B cell (primary cell): ENCODE measurements around the gene TUBB4A. TPM values are rescaled to one million over a fixed set of nuclear protein-coding genes. Genes with fewer than 3 reads are reported as not detected.

Experiments used
- ATAC-seq: fragments of 200-7000 bp; cut with Tn5 transposase; one replicate; pipeline ENCODE4 v1.10.0; 2021; ENCODE audit warnings: low read depth, mild to moderate bottlenecking, moderate number of reproducible peaks, moderate library complexity
- CTCF ChIA-PET: fragments of 350-600 bp; sonication (Branson Sonifier 250); formaldehyde crosslinking; loops from one replicate; lab custom pipeline; 2021; ENCODE audit warnings: antibody characterized with exemption, inconsistent platforms; lab: Charles Lee
- POLR2A ChIA-PET: fragments of 350-600 bp; sonication (Branson Sonifier 250); formaldehyde crosslinking; loops from one replicate; lab custom pipeline; 2021; ENCODE audit warnings: antibody characterized with exemption; lab: Charles Lee
- DNase-seq: peaks from one replicate; pipeline ENCODE4 v3.0.0; 2013
- H2AFZ ChIP-seq: 2 replicates; pipeline ENCODE4 v1.6.1; 2012; ENCODE audit warnings: mild to moderate bottlenecking, low read depth, low read length; ENCODE audit not compliant: insufficient read depth, poor library complexity, severe bottlenecking
- H3K27ac ChIP-seq, 2 donors: 1 replicate in 1 of 2; 2 replicates in 1 of 2; pipeline ENCODE4 v1.5.1; 2012 to 2013; ENCODE audit warnings: low read length in 2 of 2, mild to moderate bottlenecking in 2 of 2, moderate library complexity in 1 of 2
- H3K27me3 ChIP-seq, 4 experiments: fragments of 200-600 bp in 1 of 4; sonication (generic) in 1 of 4; replicated peaks in 1 of 4; 1 replicate in 2 of 4; 2 replicates in 2 of 4; pipeline versions ENCODE4 v1.6.1 to v1.7.0; 2013 to 2016; ENCODE audit warnings: low read length in 3 of 4, mild to moderate bottlenecking in 2 of 4, mixed read lengths in 1 of 4, moderate library complexity in 1 of 4; ENCODE audit not compliant: insufficient read depth in 4 of 4, control insufficient read depth in 3 of 4; ENCODE audit errors: control extremely low read depth in 1 of 4
- H3K36me3 ChIP-seq, 2 experiments: replicated peaks in 1 of 2; 1 replicate in 1 of 2; 2 replicates in 1 of 2; pipeline versions ENCODE4 v1.6.1 to v1.7.1; 2013; ENCODE audit warnings: low read length in 1 of 2; ENCODE audit not compliant: insufficient read depth in 2 of 2, control insufficient read depth in 1 of 2; ENCODE audit errors: control extremely low read depth in 1 of 2, extremely low read depth in 1 of 2
- H3K4me1 ChIP-seq, 2 donors: fragments of 200-600 bp in 1 of 2; sonication (generic) in 1 of 2; 1 replicate in 1 of 2; 2 replicates in 1 of 2; pipeline versions ENCODE4 v1.5.1 to v1.6.1; 2013 to 2017; ENCODE audit warnings: low read length in 2 of 2; ENCODE audit not compliant: control insufficient read depth in 2 of 2, insufficient read depth in 2 of 2
- H3K4me2 ChIP-seq: replicated peaks from 2 replicates; pipeline ENCODE3; 2012; ENCODE audit warnings: mild to moderate bottlenecking, low read depth, low read length; ENCODE audit not compliant: poor library complexity, severe bottlenecking
- H3K4me3 ChIP-seq, 5 experiments: fragments of 200-600 bp in 1 of 5; sonication (generic) in 1 of 5; 1 replicate in 3 of 5; 2 replicates in 2 of 5; pipeline versions ENCODE4 v1.5.1 to v1.7.0; 2011 to 2016; ENCODE audit warnings: low read length in 4 of 5, mild to moderate bottlenecking in 4 of 5, low read depth in 2 of 5, control low read depth in 1 of 5, moderate library complexity in 1 of 5; ENCODE audit not compliant: insufficient read depth in 1 of 5; ENCODE audit errors: control extremely low read depth in 1 of 5, extremely low read depth in 1 of 5
- H3K79me2 ChIP-seq: fragments of 200-600 bp; sonication (generic); one replicate; pipeline ENCODE4 v1.6.0; 2016; ENCODE audit warnings: low read length; ENCODE audit not compliant: control insufficient read depth, insufficient read depth
- H3K9ac ChIP-seq: fragments of 200-600 bp; sonication (generic); 2 replicates; pipeline ENCODE4 v1.6.1; 2017; ENCODE audit warnings: mild to moderate bottlenecking, low read length, moderate library complexity
- H3K9me3 ChIP-seq, 3 donors: one replicate each; pipeline versions ENCODE4 v1.6.1 to v1.7.1; 2013; ENCODE audit warnings: low read length in 2 of 3; ENCODE audit not compliant: control insufficient read depth in 2 of 3, insufficient read depth in 1 of 3; ENCODE audit errors: control extremely low read depth in 1 of 3
- H4K20me1 ChIP-seq: 2 replicates; pipeline ENCODE4 v1.6.0; 2012; ENCODE audit warnings: mild to moderate bottlenecking, low read length; ENCODE audit not compliant: insufficient read depth, control insufficient read depth, poor library complexity, severe bottlenecking
- H3K27ac Mint-ChIP-seq: one replicate; pipeline ENCODE4 v1.8.0; 2021; ENCODE audit warnings: mixed read lengths
- H3K27me3 Mint-ChIP-seq: one replicate; pipeline ENCODE4 v1.8.0; 2021; ENCODE audit warnings: mixed read lengths
- H3K4me1 Mint-ChIP-seq: one replicate; pipeline ENCODE4 v1.8.0; 2021; ENCODE audit warnings: mixed read lengths
- H3K4me3 Mint-ChIP-seq: one replicate; pipeline ENCODE4 v1.8.0; 2021; ENCODE audit warnings: mixed read lengths
- H3K9me3 Mint-ChIP-seq: one replicate; pipeline ENCODE4 v1.8.0; 2022; ENCODE audit warnings: mixed read lengths; ENCODE audit not compliant: insufficient read depth
- EZH2 ChIP-seq: IDR thresholded peaks from 2 replicates; pipeline ENCODE4 v1.6.1; 2012; ENCODE audit warnings: borderline replicate concordance, low read depth, mild to moderate bottlenecking, moderate library complexity, low read length; ENCODE audit not compliant: insufficient read depth, poor library complexity, severe bottlenecking
- WGBS: methylation state at CpG from one replicate; pipeline ENCODE4 v1.1.5; 2013; ENCODE audit warnings: missing lambda C conversion rate; ENCODE audit not compliant: insufficient coverage; 5-methylcytosine and 5-hydroxymethylcytosine counted together
- intact Hi-C: fragments of 100-400 bp; cut with micrococcal nuclease; formaldehyde crosslinking; loops from one replicate; pipeline ENCODE4 v1.10.0; 2022
- polyA plus RNA-seq: library from polyadenylated mRNA; depleted of rRNA; stranded (reverse); fragments of >200 nt; gene quantifications from 2 replicates; pipeline ENCODE4 v1.2.3, GENCODE V29; 2012
- total RNA-seq, 2 donors: library from RNA; stranded (reverse); fragments of 120-200 nt in 1 of 2; gene quantifications; 1 replicate in 1 of 2; 2 replicates in 1 of 2; pipeline versions ENCODE4 v1.2.3 to v1.2.4, GENCODE V29; 2013 to 2022
- TF ChIP-seq, protein P1 (sequence below): fragments of 200-600 bp; IDR thresholded peaks from one replicate; pipeline ENCODE4 v1.8.0; 2022; ENCODE audit warnings: antibody characterized with exemption, mild to moderate bottlenecking

The TUBB4A gene
- total and polyA plus RNA-seq, 2 donors (not counting 1 experiment from before 2014, with no cell fraction given): 3.9 to 21.9 TPM

- DNase-seq (peak; percentile 88), ATAC-seq (peak; percentile 34)
- peaks cover 57% of the 10 kb centered on the region for H3K4me1 Mint-ChIP-seq
- Histone ChIP-seq H3K9me3 (peaks cover 0 to 7% (median 0%) of the 10 kb centered on the region in 3 donors), H3K4me1 (peaks cover 42 to 64% of the 10 kb centered on the region in 2 donors), H3K79me2 (no peaks in the 10 kb centered on the region), H3K27ac (peak within 1 kb of the TSS in 1 of 2 donors; percentile 54), H3K36me3 (no peaks in the 10 kb centered on the region), H3K4me3 (peak within 1 kb of the TSS in 4 of 5 experiments; percentile 50 to 66 (median 60)), H3K27me3 (peaks cover 0 to 17% (median 7%) of the 10 kb centered on the region in 4 experiments), H3K4me2 (peak within 1 kb of the TSS; percentile 87), H2AFZ (peak within 1 kb of the TSS; percentile 47), H3K9ac (peak within 1 kb of the TSS; percentile 64), H4K20me1 (peaks cover 5% of the 10 kb centered on the region)
- H3K27ac Mint-ChIP-seq: peak within 1 kb of the TSS; percentile 82
- peaks cover 11% of the 10 kb centered on the region for H3K27me3 Mint-ChIP-seq
- no peaks in the 10 kb centered on the region for H3K9me3 Mint-ChIP-seq
- CTCF ChIA-PET: interaction anchor here (0.9 kb wide), 1 partner anchor 23 kb away, joined by 4 read pairs; no protein-coding TSS in a partner anchor
- peak within 1 kb of the TSS; percentile 87 for H3K4me3 Mint-ChIP-seq
- TF ChIP-seq EZH2: no peak
- TF ChIP-seq, protein P1, sequence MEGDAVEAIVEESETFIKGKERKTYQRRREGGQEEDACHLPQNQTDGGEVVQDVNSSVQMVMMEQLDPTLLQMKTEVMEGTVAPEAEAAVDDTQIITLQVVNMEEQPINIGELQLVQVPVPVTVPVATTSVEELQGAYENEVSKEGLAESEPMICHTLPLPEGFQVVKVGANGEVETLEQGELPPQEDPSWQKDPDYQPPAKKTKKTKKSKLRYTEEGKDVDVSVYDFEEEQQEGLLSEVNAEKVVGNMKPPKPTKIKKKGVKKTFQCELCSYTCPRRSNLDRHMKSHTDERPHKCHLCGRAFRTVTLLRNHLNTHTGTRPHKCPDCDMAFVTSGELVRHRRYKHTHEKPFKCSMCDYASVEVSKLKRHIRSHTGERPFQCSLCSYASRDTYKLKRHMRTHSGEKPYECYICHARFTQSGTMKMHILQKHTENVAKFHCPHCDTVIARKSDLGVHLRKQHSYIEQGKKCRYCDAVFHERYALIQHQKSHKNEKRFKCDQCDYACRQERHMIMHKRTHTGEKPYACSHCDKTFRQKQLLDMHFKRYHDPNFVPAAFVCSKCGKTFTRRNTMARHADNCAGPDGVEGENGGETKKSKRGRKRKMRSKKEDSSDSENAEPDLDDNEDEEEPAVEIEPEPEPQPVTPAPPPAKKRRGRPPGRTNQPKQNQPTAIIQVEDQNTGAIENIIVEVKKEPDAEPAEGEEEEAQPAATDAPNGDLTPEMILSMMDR: no peak
- intact Hi-C loops: no loop called here
- POLR2A ChIA-PET: interaction anchor here (0.6 to 1.3 kb wide), 6 partner anchors 8 to 1665 kb away, joined by 3 to 10 read pairs (median 4); no protein-coding TSS in a partner anchor
- under 1% methylated on average over 44 of the region's 44 CpGs for WGBS
Observed at GRCh38 chr19:6530386-6531162, 28.5 kb upstream of the TUBB4A start, which contains the start of gene TNFSF9. TNFSF9 (plus strand) TSS chr19:6531026; CDS start chr19:6531037, 11 bp downstream.
